OCI-M2 (cell line): ENCODE measurements around the gene SLC46A1.

Experiments used
- DNase-seq: peaks from one replicate; lab custom pipeline; 2025; ENCODE audit not compliant: unreplicated experiment; lab: John Stamatoyannopoulos, UW

The SLC46A1 gene

GRCh38 chr17:28384281-28385036 is 21.6 kb downstream of the SLC46A1 start:
- DNase-seq, result no peak

GRCh38 chr17:28381141-28381825 is 24.7 kb downstream of the SLC46A1 start:
- DNase-seq, result no peak

- DNase-seq, result no peak
These were observed 25.9 kb downstream of the SLC46A1 start for GRCh38 chr17:28379814-28380801.

- no peak for DNase-seq
These were observed 33.1 kb downstream of the SLC46A1 start for GRCh38 chr17:28372945-28373274.

GRCh38 chr17:28372203-28372944 is 33.6 kb downstream of the SLC46A1 start:
- no peak for DNase-seq

- no peak for DNase-seq
These were observed 34.5 kb downstream of the SLC46A1 start, which contains the start of gene SARM1 for GRCh38 chr17:28371245-28372202. SARM1 (plus strand) TSS chr17:28371694; CDS start chr17:28372033, 339 bp downstream.

- no peak for DNase-seq
These were observed 35.3 kb downstream of the SLC46A1 start for GRCh38 chr17:28370744-28371103.

- DNase-seq, result no peak
These were observed 35.8 kb downstream of the SLC46A1 start, which contains the start of gene VTN for GRCh38 chr17:28370035-28370743. VTN (minus strand) TSS chr17:28370307; CDS start chr17:28370203, 104 bp downstream.

- DNase-seq, result no peak
These were observed 36.4 kb downstream of the SLC46A1 start for GRCh38 chr17:28369684-28370034.

- no peak for DNase-seq
These were observed 36.9 kb downstream of the SLC46A1 start for GRCh38 chr17:28368915-28369683.

- DNase-seq, result no peak
These were observed 37.6 kb downstream of the SLC46A1 start for GRCh38 chr17:28368306-28368831.

GRCh38 chr17:28367641-28368305 is 38.2 kb downstream of the SLC46A1 start:
- no peak for DNase-seq

GRCh38 chr17:28366605-28367004 is 39.4 kb downstream of the SLC46A1 start:
- no peak for DNase-seq

- no peak for DNase-seq
These were observed 40.5 kb downstream of the SLC46A1 start for GRCh38 chr17:28365487-28365886.

GRCh38 chr17:28364665-28365363 is 41.2 kb downstream of the SLC46A1 start, which contains the start of gene SEBOX:
SEBOX (minus strand) TSS chr17:28365199; CDS start chr17:28365151, 48 bp downstream.
- DNase-seq, result no peak

- no peak for DNase-seq
These were observed 42.0 kb downstream of the SLC46A1 start for GRCh38 chr17:28363776-28364650.
